Spleen (tissue), 11 donors: ENCODE results near the gene EHD4. TPM values are rescaled to one million over a fixed set of nuclear protein-coding genes. Genes with fewer than 3 reads are reported as not detected.

Experiments used
- DNase-seq: peaks from one replicate; pipeline ENCODE4 v3.0.0-alpha.2; 2020
- H3K27ac ChIP-seq, 8 donors: fragments of 200-600 bp; sonication (generic) in 7 of 8; 1 replicate in 4 of 8; 2 replicates in 4 of 8; pipeline versions ENCODE4 v1.5.0 to v1.8.0; 2016 to 2021; ENCODE audit warnings: inconsistent platforms in 4 of 8, mild to moderate bottlenecking in 4 of 8, moderate library complexity in 1 of 8
- H3K27me3 ChIP-seq, 7 donors: fragments of 200-600 bp; sonication (generic) in 6 of 7; replicated peaks in 1 of 7; 1 replicate in 4 of 7; 2 replicates in 3 of 7; pipeline versions ENCODE4 v1.5.0 to v1.8.0; 2016 to 2021; ENCODE audit warnings: inconsistent platforms in 3 of 7, mild to moderate bottlenecking in 1 of 7
- H3K36me3 ChIP-seq, 6 donors: fragments of 200-600 bp; sonication (generic) in 5 of 6; 1 replicate in 4 of 6; 2 replicates in 2 of 6; pipeline versions ENCODE4 v1.5.0 to v1.8.0; 2016 to 2021; ENCODE audit warnings: inconsistent platforms in 2 of 6
- H3K4me1 ChIP-seq, 6 donors: fragments of 200-600 bp; sonication (generic) in 5 of 6; 1 replicate in 3 of 6; 2 replicates in 3 of 6; pipeline versions ENCODE4 v1.5.0 to v1.8.0; 2016 to 2021; ENCODE audit warnings: inconsistent platforms in 3 of 6
- H3K4me3 ChIP-seq, 8 donors: fragments of 200-600 bp; sonication (generic) in 7 of 8; 1 replicate in 4 of 8; 2 replicates in 4 of 8; pipeline versions ENCODE4 v1.5.0 to v1.8.0; 2016 to 2021; ENCODE audit warnings: inconsistent platforms in 4 of 8, mild to moderate bottlenecking in 4 of 8, moderate library complexity in 2 of 8
- H3K9me3 ChIP-seq, 8 donors: fragments of 200-600 bp; sonication (generic) in 7 of 8; 1 replicate in 4 of 8; 2 replicates in 4 of 8; pipeline versions ENCODE4 v1.5.0 to v1.8.0; 2016 to 2021; ENCODE audit warnings: inconsistent platforms in 4 of 8
- CTCF ChIP-seq, 11 experiments: fragments of 200-600 bp in 7 of 11; fragments of 450-650 bp in 4 of 11; sonication (generic) in 4 of 11; IDR thresholded peaks in 8 of 11; conservative IDR thresholded peaks in 3 of 11; 1 replicate in 7 of 11; 2 replicates in 4 of 11; pipeline versions ENCODE4 v1.4.0 to v1.8.0; 2016 to 2021; ENCODE audit warnings: antibody characterized with exemption in 11 of 11, inconsistent platforms in 4 of 11, mild to moderate bottlenecking in 1 of 11
- POLR2A ChIP-seq, 3 donors: fragments of 450-650 bp; IDR thresholded peaks; one replicate each; pipeline ENCODE4 v1.5.1; 2017; ENCODE audit warnings: antibody characterized with exemption in 3 of 3, mild to moderate bottlenecking in 1 of 3
- POLR2AphosphoS5 ChIP-seq, 3 donors: sonication (generic); formaldehyde crosslinking; IDR thresholded peaks; one replicate each; pipeline ENCODE4 v1.5.1; 2017; ENCODE audit warnings: antibody characterized with exemption in 3 of 3
- WGBS, 5 donors: extraction: QIAGEN DNeasy Blood & Tissue Kit in 3 of 5; methylation state at CpG; one replicate each; pipeline versions ENCODE4 v1.1.5 to v1.1.7; 2013 to 2018; 5-methylcytosine and 5-hydroxymethylcytosine counted together
- intact Hi-C: fragments of 100-400 bp; cut with DNase I; formaldehyde crosslinking; loops from one replicate; pipeline ENCODE4 v1.15.0; 2023; ENCODE audit warnings: low total_unique reads
- polyA plus RNA-seq, 3 donors: library from polyadenylated mRNA; stranded (reverse); fragments of 200-250 nt; gene quantifications; one replicate each; pipeline ENCODE4 v1.2.1, GENCODE V29; 2013
- total RNA-seq, 7 donors: library from RNA; depleted of rRNA in 3 of 7; stranded (reverse); fragments of >200 nt in 3 of 7; fragmentation: NEBNext Ultra II Directional in 4 of 7; extraction: Animal tissue kit (Norgen Biotek cat#: 25700) in 4 of 7; gene quantifications; one replicate each; pipeline versions ENCODE4 v1.1.0 to v1.2.1, GENCODE V29; 2016 to 2021
- donor health status: healthy with polysubstance abuse.
- donor health status: DM: no; HTN: no; CAD: no; lungs with moderate emphysema.
- donor health status: DM: no; HTN: no; CAD: no.
- donor health status: Bipolar disorder and iron deficiency.
- donor health status: healthy.
- donor health status: DM: no; HTN: no; CAD: no.
- donor health status: DM: yes; HTN: yes; CAD: no.

Gene EHD4
- total and polyA plus RNA-seq, 10 donors, result 5.5 to 33.2 (median 21.7) TPM

- Histone ChIP-seq H3K27ac (no peak overlapping the region), H3K4me3 (no peak overlapping the region), H3K9me3 (no peaks in the 10 kb centered on the region), H3K27me3 (peaks cover 0 to 11% (median 0%) of the 10 kb centered on the region in 7 donors), H3K36me3 (no peaks in the 10 kb centered on the region), H3K4me1 (no peaks in the 10 kb centered on the region)
- TF ChIP-seq POLR2AphosphoS5 (IDR thresholded peaks at IDR 0.05), result no peak
- DNase-seq, result no peak
- intact Hi-C loops, result no loop called here
- WGBS, 5 donors, result 93 to 98% (median 96%) methylated on average over 7 of the region's 7 CpGs
Observed at GRCh38 chr15:41995476-41995855, 23.1 kb upstream of the EHD4 start.

GRCh38 chr15:41994772-41995475 is 22.6 kb upstream of the EHD4 start:
- no peaks in the 10 kb centered on the region for H3K9me3 ChIP-seq
- H3K27ac ChIP-seq, result no peak overlapping the region
- no peak overlapping the region for H3K4me3 ChIP-seq
- peak; percentile 48 for DNase-seq
- TF ChIP-seq CTCF (IDR thresholded peaks at IDR 0.05 in 8 of 11, conservative IDR thresholded peaks at IDR 0.05 in 3 of 11), result no peak
- intact Hi-C loops, result loop anchor here (5.0 kb wide), 1 partner anchor 62 kb away; no protein-coding TSS in a partner anchor
- H3K36me3 ChIP-seq, result no peaks in the 10 kb centered on the region
- no peaks in the 10 kb centered on the region for H3K4me1 ChIP-seq
- H3K27me3 ChIP-seq, result peaks cover 0 to 11% (median 0%) of the 10 kb centered on the region in 7 donors
- 75 to 87% (median 83%) methylated on average over 5 to 10 of the region's 10 CpGs for WGBS, 5 donors

- H3K9me3 ChIP-seq, result no peaks in the 10 kb centered on the region
- H3K27ac ChIP-seq, result no peak overlapping the region
- peaks cover 0 to 3% (median 0%) of the 10 kb centered on the region in 6 donors for H3K4me1 ChIP-seq
- H3K36me3 ChIP-seq, result no peaks in the 10 kb centered on the region
- H3K4me3 ChIP-seq, result no peak overlapping the region
- DNase-seq, result peak; percentile 36
- TF ChIP-seq CTCF (IDR thresholded peaks at IDR 0.05 in 8 of 11, conservative IDR thresholded peaks at IDR 0.05 in 3 of 11) (no peak), POLR2AphosphoS5 (IDR thresholded peaks at IDR 0.05) (no peak), POLR2A (IDR thresholded peaks at IDR 0.05) (no peak)
- intact Hi-C loops, result loop anchor here (5.0 kb wide), 1 partner anchor 63 kb away; no protein-coding TSS in a partner anchor
- H3K27me3 ChIP-seq, result peaks cover 0 to 13% (median 4%) of the 10 kb centered on the region in 7 donors
- 75 to 87% (median 78%) methylated on average over 5 of the region's 5 CpGs for WGBS, 5 donors
Observed at GRCh38 chr15:41994171-41994650, 21.9 kb upstream of the EHD4 start.

- 71 to 87% (median 79%) methylated on average over 11 of the region's 11 CpGs for WGBS, 5 donors
- H3K4me1 ChIP-seq, result peaks cover 0 to 3% (median 0%) of the 10 kb centered on the region in 6 donors
- H3K36me3 ChIP-seq, result no peaks in the 10 kb centered on the region
- peaks cover 0 to 19% (median 5%) of the 10 kb centered on the region in 7 donors for H3K27me3 ChIP-seq
- no peak overlapping the region for H3K4me3 ChIP-seq
- intact Hi-C loops, result loop anchor here (5.0 kb wide), 1 partner anchor 64 kb away; no protein-coding TSS in a partner anchor
- H3K27ac ChIP-seq, result no peak overlapping the region
- DNase-seq, result peak; percentile 32
- no peak for TF ChIP-seq POLR2AphosphoS5 (IDR thresholded peaks at IDR 0.05)
- TF ChIP-seq CTCF (IDR thresholded peaks at IDR 0.05 in 8 of 11, conservative IDR thresholded peaks at IDR 0.05 in 3 of 11), result no peak
- TF ChIP-seq POLR2A (IDR thresholded peaks at IDR 0.05), result no peak
- no peaks in the 10 kb centered on the region for H3K9me3 ChIP-seq
Observed at GRCh38 chr15:41993472-41994170, 21.3 kb upstream of the EHD4 start.
